IMR-90 (cell line): ENCODE measurements around the gene CORO1A. TPM values are rescaled to one million over a fixed set of nuclear protein-coding genes. Genes with fewer than 3 reads are reported as not detected.

Experiments
- ATAC-seq: fragments of 200-7000 bp; cut with Tn5 transposase; 2 replicates; pipeline ENCODE4 v1.9.1; 2020; ENCODE audit warnings: low read depth, mild to moderate bottlenecking, moderate library complexity
- BruUV-seq: library from RNA; stranded (reverse); fragments of 400-500 nt; replicated peaks from 2 replicates; lab custom pipeline; 2021; lab: Mats Ljungman, UMichigan
- CTCF ChIA-PET: fragments of 300-600 bp; formaldehyde crosslinking; extraction: SDS; loops from one replicate; lab custom pipeline; 2021; ENCODE audit warnings: antibody characterized with exemption; lab: Yijun Ruan, JAX
- POLR2A ChIA-PET: fragments of 300-600 bp; sonication (Branson Sonifier 250); formaldehyde crosslinking; loops from one replicate; lab custom pipeline; 2022; ENCODE audit warnings: antibody characterized with exemption; ENCODE audit not compliant: unreplicated experiment; lab: Charles Lee
- DNase-seq: peaks from one replicate; pipeline ENCODE4 v3.0.0; 2013
- H2AFZ ChIP-seq: replicated peaks from 2 replicates; pipeline ENCODE3; 2013; ENCODE audit warnings: low read length, mild to moderate bottlenecking; ENCODE audit not compliant: poor library complexity
- H2AK5ac ChIP-seq: 2 replicates; pipeline ENCODE4 v1.6.1; 2013; ENCODE audit warnings: low read depth, low read length, inconsistent platforms
- H2AK9ac ChIP-seq: replicated peaks from 2 replicates; pipeline ENCODE3; 2013; ENCODE audit warnings: mild to moderate bottlenecking, low read depth, low read length, moderate library complexity; ENCODE audit not compliant: poor library complexity
- H2BK120ac ChIP-seq: 2 replicates; pipeline ENCODE4 v1.6.1; 2013; ENCODE audit warnings: low read depth, low read length, inconsistent platforms
- H2BK15ac ChIP-seq: 3 replicates; pipeline ENCODE4 v1.6.1; 2013; ENCODE audit warnings: low read depth, low read length, inconsistent platforms
- H2BK20ac ChIP-seq: 2 replicates; pipeline ENCODE4 v1.6.1; 2013; ENCODE audit warnings: low read depth, mild to moderate bottlenecking, inconsistent platforms, low read length, moderate library complexity
- H2BK5ac ChIP-seq: 2 replicates; pipeline ENCODE4 v1.6.1; 2013; ENCODE audit warnings: mild to moderate bottlenecking, low read depth, low read length, inconsistent platforms; ENCODE audit not compliant: poor library complexity, severe bottlenecking
- H3K14ac ChIP-seq: replicated peaks from 2 replicates; pipeline ENCODE4 v1.6.1; 2013; ENCODE audit warnings: low read depth, low read length, inconsistent platforms
- H3K18ac ChIP-seq: 2 replicates; pipeline ENCODE4 v1.6.1; 2013; ENCODE audit warnings: low read depth, low read length, control low read depth
- H3K23ac ChIP-seq: 2 replicates; pipeline ENCODE4 v1.6.1; 2013; ENCODE audit warnings: low read depth, low read length, inconsistent platforms
- H3K27ac ChIP-seq: 2 replicates; pipeline ENCODE4 v1.5.1; 2013; ENCODE audit warnings: mild to moderate bottlenecking, control low read depth, low read length; ENCODE audit not compliant: insufficient read depth
- H3K27me3 ChIP-seq: 2 replicates; pipeline ENCODE4 v1.6.1; 2013; ENCODE audit warnings: low read length; ENCODE audit not compliant: control insufficient read depth, insufficient read depth
- H3K36me3 ChIP-seq: 2 replicates; pipeline ENCODE4 v1.6.1; 2013; ENCODE audit warnings: low read length, mixed read lengths; ENCODE audit not compliant: control insufficient read depth, insufficient read depth
- H3K4ac ChIP-seq: 2 replicates; pipeline ENCODE4 v1.6.1; 2013; ENCODE audit warnings: low read depth, low read length, inconsistent platforms
- H3K4me1 ChIP-seq: 2 replicates; pipeline ENCODE4 v1.6.1; 2013; ENCODE audit warnings: low read length, mixed read lengths; ENCODE audit not compliant: control insufficient read depth, insufficient read depth
- H3K4me2 ChIP-seq: 2 replicates; pipeline ENCODE4 v1.6.1; 2013; ENCODE audit warnings: low read depth, mild to moderate bottlenecking, control low read depth, low read length, moderate library complexity
- H3K4me3 ChIP-seq: 2 replicates; pipeline ENCODE4 v1.5.1; 2013; ENCODE audit warnings: low read depth, mild to moderate bottlenecking, control low read depth, low read length, moderate library complexity; ENCODE audit not compliant: insufficient read depth
- H3K56ac ChIP-seq: 2 replicates; pipeline ENCODE4 v1.6.1; 2013; ENCODE audit warnings: low read length, inconsistent platforms; ENCODE audit not compliant: insufficient read depth; ENCODE audit errors: extremely low read depth
- H3K79me1 ChIP-seq, 2 experiments: 2 replicates each; pipeline ENCODE4 v1.6.1; 2013; ENCODE audit warnings: low read length in 2 of 2, inconsistent platforms in 1 of 2, low read depth in 1 of 2
- H3K9ac ChIP-seq: 2 replicates; pipeline ENCODE4 v1.6.1; 2013; ENCODE audit warnings: low read depth, low read length, control low read depth
- H3K9me1 ChIP-seq: 2 replicates; pipeline ENCODE4 v1.6.1; 2013; ENCODE audit warnings: low read length, inconsistent platforms; ENCODE audit not compliant: insufficient read depth
- H3K9me3 ChIP-seq: 2 replicates; pipeline ENCODE4 v1.6.1; 2013; ENCODE audit warnings: low read length; ENCODE audit not compliant: control insufficient read depth, insufficient read depth
- H4K20me1 ChIP-seq: 2 replicates; pipeline ENCODE4 v1.6.1; 2013; ENCODE audit warnings: low read length, inconsistent platforms; ENCODE audit not compliant: insufficient read depth
- H4K5ac ChIP-seq: 2 replicates; pipeline ENCODE4 v1.6.1; 2013; ENCODE audit warnings: mild to moderate bottlenecking, low read depth, low read length, control low read depth
- H4K8ac ChIP-seq, 2 experiments: 2 replicates each; pipeline ENCODE4 v1.6.1; 2013; ENCODE audit warnings: low read depth in 2 of 2, low read length in 2 of 2, control low read depth in 1 of 2, inconsistent platforms in 1 of 2
- H4K91ac ChIP-seq: 2 replicates; pipeline ENCODE4 v1.6.1; 2013; ENCODE audit warnings: low read depth, low read length, inconsistent platforms; ENCODE audit not compliant: insufficient read depth
- BHLHE40 ChIP-seq: fragments of 150-350 bp; IDR thresholded peaks from 2 replicates; pipeline ENCODE4 v1.6.1; 2016; ENCODE audit warnings: mild to moderate bottlenecking, low read depth, low read length
- CEBPB ChIP-seq: IDR thresholded peaks from 2 replicates; pipeline ENCODE4 v1.6.1; 2012; ENCODE audit warnings: low read depth, low read length, improper control_type of control experiment
- CHD1 ChIP-seq: IDR thresholded peaks from 2 replicates; pipeline ENCODE4 v1.6.1; 2012; ENCODE audit warnings: low read depth, low read length, improper control_type of control experiment
- CTCF ChIP-seq: conservative IDR thresholded peaks from 2 replicates; pipeline ENCODE4 v1.5.1; 2012; ENCODE audit warnings: mild to moderate bottlenecking, low read depth, low read length, improper control_type of control experiment
- ELK1 ChIP-seq: fragments of 150-350 bp; IDR thresholded peaks from 2 replicates; pipeline ENCODE4 v1.6.1; 2016; ENCODE audit warnings: low read depth, mild to moderate bottlenecking, low read length, moderate library complexity, borderline replicate concordance
- FOS ChIP-seq: fragments of 150-350 bp; IDR thresholded peaks from 2 replicates; pipeline ENCODE4 v1.6.1; 2016; ENCODE audit warnings: low read depth, low read length
- MAFK ChIP-seq: IDR thresholded peaks from 2 replicates; pipeline ENCODE4 v1.6.1; 2012; ENCODE audit warnings: low read depth, low read length, improper control_type of control experiment
- MAZ ChIP-seq: IDR thresholded peaks from 2 replicates; pipeline ENCODE4 v1.6.1; 2012; ENCODE audit warnings: low read depth, mild to moderate bottlenecking, low read length, improper control_type of control experiment, moderate library complexity, borderline replicate concordance
- MXI1 ChIP-seq: IDR thresholded peaks from 2 replicates; pipeline ENCODE4 v1.6.1; 2012; ENCODE audit warnings: low read depth, mild to moderate bottlenecking, low read length, moderate library complexity, borderline replicate concordance
- NFE2L2 ChIP-seq: fragments of 150-350 bp; IDR thresholded peaks from 2 replicates; pipeline ENCODE4 v1.6.1; 2016; ENCODE audit warnings: low read depth, mild to moderate bottlenecking, low read length
- POLR2A ChIP-seq: IDR thresholded peaks from 2 replicates; pipeline ENCODE4 v1.6.1; 2012; ENCODE audit warnings: mild to moderate bottlenecking, low read depth, low read length
- RAD21 ChIP-seq: IDR thresholded peaks from 2 replicates; pipeline ENCODE4 v1.6.1; 2012; ENCODE audit warnings: low read length, improper control_type of control experiment
- RCOR1 ChIP-seq: IDR thresholded peaks from 2 replicates; pipeline ENCODE4 v1.6.1; 2012; ENCODE audit warnings: mild to moderate bottlenecking, low read length, improper control_type of control experiment; ENCODE audit not compliant: insufficient replicate concordance
- RFX5 ChIP-seq: IDR thresholded peaks from 2 replicates; pipeline ENCODE4 v1.8.0; 2012; ENCODE audit warnings: low read depth, mild to moderate bottlenecking, low read length, moderate library complexity
- SMC3 ChIP-seq: fragments of 150-350 bp; IDR thresholded peaks from 2 replicates; pipeline ENCODE4 v1.6.1; 2016; ENCODE audit warnings: low read depth, mild to moderate bottlenecking, antibody characterized with exemption, low read length, moderate library complexity
- USF2 ChIP-seq: fragments of 150-350 bp; IDR thresholded peaks from 2 replicates; pipeline ENCODE4 v1.6.1; 2017; ENCODE audit warnings: mild to moderate bottlenecking, antibody characterized with exemption, low read length, low read depth
- WGBS, 2 experiments: methylation state at CpG; one replicate each; pipeline versions ENCODE4 v1.1.5 to v1.1.7; 2013; ENCODE audit warnings: missing lambda C conversion rate in 2 of 2; ENCODE audit not compliant: insufficient read length in 1 of 2; ENCODE audit errors: extremely low coverage in 2 of 2; 5-methylcytosine and 5-hydroxymethylcytosine counted together
- dilution Hi-C: fragments of 300-500 bp; cut with HindIII; formaldehyde crosslinking; loops from one replicate; pipeline ENCODE4 v1.14.3; 2018; ENCODE audit warnings: low sequenced_read_pairs; ENCODE audit not compliant: unreplicated experiment
- in situ Hi-C: fragments of 300-500 bp; cut with MboI; formaldehyde crosslinking; loops from 3 replicates; pipeline ENCODE4 v1.14.3; 2019; ENCODE audit warnings: low sequenced_read_pairs, inconsistent platforms, mixed read lengths
- intact Hi-C: fragments of 100-400 bp; cut with micrococcal nuclease; formaldehyde crosslinking; loops from 2 replicates; pipeline ENCODE4 v1.10.0; 2022
- polyA plus RNA-seq, 3 experiments: library from polyadenylated mRNA; depleted of rRNA; stranded (reverse); fragments of >200 nt; gene quantifications; 2 replicates each; pipeline ENCODE4 v1.2.3, GENCODE V29; 2012; ENCODE audit warnings: low replicate concordance in 1 of 3
- total RNA-seq: library from RNA; depleted of rRNA; stranded (reverse); fragments of >200 nt; gene quantifications from 2 replicates; pipeline ENCODE4 v1.2.3, GENCODE V29; 2012

Gene CORO1A
- total and polyA plus RNA-seq, 2 of the 4 experiments (the other 2 are of a cell fraction): 7.2 to 13.2 TPM

- H2AK9ac ChIP-seq: peak overlapping the region; percentile 7
- peaks cover 9% of the 10 kb centered on the region for H3K9me3 ChIP-seq
- no peak overlapping the region for H3K4ac ChIP-seq
- no peaks in the 10 kb centered on the region for H3K36me3 ChIP-seq
- no peaks in the 10 kb centered on the region for H3K9me1 ChIP-seq
- no peak overlapping the region for H2BK5ac ChIP-seq
- no peak overlapping the region for H4K5ac ChIP-seq
- H2AK5ac ChIP-seq: no peak overlapping the region
- no peak overlapping the region for H2BK20ac ChIP-seq
- H3K79me1 ChIP-seq: no peaks in the 10 kb centered on the region
- no peak overlapping the region for H3K23ac ChIP-seq
- BruUV-seq: no TSS peak
- no peak overlapping the region for H3K4me3 ChIP-seq
- dilution Hi-C loops: no loop called here
- ChIA-PET POLR2A (no interaction called here), CTCF (no interaction called here)
- peaks cover 2% of the 10 kb centered on the region for H3K27me3 ChIP-seq
- no peak overlapping the region for H2BK15ac ChIP-seq
- H3K4me1 ChIP-seq: no peaks in the 10 kb centered on the region
- H4K20me1 ChIP-seq: no peaks in the 10 kb centered on the region
- no peak overlapping the region for H2BK120ac ChIP-seq
- H2AFZ ChIP-seq: no peak overlapping the region
- WGBS, 2 experiments: no CpG with 5 or more reads among the region's 1 CpG
- no peak overlapping the region for H4K91ac ChIP-seq
- H3K27ac ChIP-seq: no peak overlapping the region
- in situ Hi-C loops: no loop called here
- no peak overlapping the region for H4K8ac ChIP-seq
- ATAC-seq: no peak
- TF ChIP-seq CTCF: no peak
- no peak for TF ChIP-seq CHD1
- no peak for TF ChIP-seq BHLHE40
- TF ChIP-seq SMC3: no peak
- no peak for TF ChIP-seq CEBPB
- TF ChIP-seq RFX5: no peak
- no peak for TF ChIP-seq RAD21
- no peak for TF ChIP-seq FOS
- TF ChIP-seq USF2: no peak
- TF ChIP-seq POLR2A: no peak
- TF ChIP-seq MAZ: no peak
- TF ChIP-seq MAFK: no peak
- no peak for TF ChIP-seq MXI1
- TF ChIP-seq ELK1: no peak
- no peak for TF ChIP-seq NFE2L2
- TF ChIP-seq RCOR1: no peak
- H3K14ac ChIP-seq: no peak overlapping the region
- no peak overlapping the region for H3K56ac ChIP-seq
- H3K9ac ChIP-seq: no peak overlapping the region
- intact Hi-C loops: no loop called here
- H3K4me2 ChIP-seq: no peak overlapping the region
- no peak overlapping the region for H3K18ac ChIP-seq
- no peak for DNase-seq
Observed at GRCh38 chr16:30145657-30146056, 37.7 kb upstream of the CORO1A start.
